Activated naive CD8-positive, alpha-beta T cell treated with anti-CD3 and anti-CD28 coated beads for 36 hours (primary cell): Measurements from ENCODE around the gene STPG2. TPM values are rescaled to one million over a fixed set of nuclear protein-coding genes. Genes with fewer than 3 reads are reported as not detected.

ENCODE experiments used
- DNase-seq: peaks from one replicate; pipeline ENCODE4 v3.0.0; 2021
- H3K27ac Mint-ChIP-seq: one replicate; pipeline ENCODE4 v1.8.0; 2022; ENCODE audit warnings: mild to moderate bottlenecking, moderate library complexity, mixed read lengths
- H3K27me3 Mint-ChIP-seq: one replicate; pipeline ENCODE4 v1.8.0; 2022; ENCODE audit warnings: mild to moderate bottlenecking, mixed read lengths
- H3K36me3 Mint-ChIP-seq: one replicate; pipeline ENCODE4 v1.8.0; 2021; ENCODE audit warnings: mild to moderate bottlenecking, mixed read lengths
- H3K4me1 Mint-ChIP-seq: one replicate; pipeline ENCODE4 v1.8.0; 2021; ENCODE audit warnings: mixed read lengths
- H3K4me3 Mint-ChIP-seq: one replicate; pipeline ENCODE4 v1.8.0; 2022; ENCODE audit warnings: mild to moderate bottlenecking, moderate library complexity, mixed read lengths
- H3K9me3 Mint-ChIP-seq: one replicate; pipeline ENCODE4 v1.8.0; 2022; ENCODE audit warnings: mixed read lengths
- total RNA-seq, 2 experiments: library from RNA; stranded (reverse); gene quantifications; one replicate each; pipeline ENCODE4 v1.2.3, GENCODE V29; 2021

STPG2 gene
- not detected for total RNA-seq

DNA sequence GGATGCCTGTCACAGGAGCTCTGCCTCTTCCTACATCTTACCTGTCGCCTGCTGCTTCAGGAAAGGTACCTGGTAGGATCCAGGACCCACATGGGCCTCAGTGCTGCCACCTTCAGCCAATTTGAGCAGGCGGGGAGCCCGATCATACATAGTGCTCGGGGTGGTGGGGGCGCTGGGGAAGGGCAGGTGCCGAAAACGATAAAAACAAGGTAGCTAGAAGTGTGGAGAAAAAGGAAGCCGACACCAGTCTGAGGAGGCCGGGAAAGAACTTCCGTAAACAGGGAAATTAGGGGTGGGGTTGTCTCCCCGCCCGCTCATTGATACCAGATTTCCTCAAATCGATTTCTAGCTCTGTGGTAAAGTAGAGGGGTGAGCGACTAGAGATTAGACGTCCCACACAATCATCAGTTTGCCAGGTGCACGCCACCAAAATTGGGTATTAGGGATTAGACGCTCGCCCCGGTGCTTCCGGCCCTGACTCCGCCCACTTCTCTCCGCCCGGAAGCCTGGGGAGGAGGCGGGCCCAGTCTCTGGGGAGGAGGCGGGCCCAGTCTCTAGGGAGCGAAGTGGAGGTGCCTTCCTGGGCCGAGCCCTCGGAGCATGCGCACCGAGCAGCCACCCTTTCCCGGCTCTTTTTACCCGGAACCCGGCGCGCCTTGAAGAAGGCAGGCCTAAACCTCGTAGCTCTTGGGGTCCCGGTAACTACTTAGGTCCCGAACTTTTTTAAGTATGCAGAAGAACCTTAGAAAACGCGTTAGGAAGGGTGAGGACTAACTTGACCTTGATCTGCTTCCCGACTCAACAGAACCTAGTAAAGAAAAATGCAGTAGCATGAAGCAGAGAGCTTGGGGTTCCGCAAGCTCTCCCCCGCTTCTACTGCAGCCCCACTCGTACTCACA, at the start of gene STPG2:
TSS of gene STPG2 (minus strand) at position 476 of the 899 bp plus-strand sequence.
- Mint-ChIP-seq H3K27me3 (no peaks in the 10 kb centered on the region), H3K36me3 (peaks cover 4% of the 10 kb centered on the region), H3K27ac (peak within 1 kb of the TSS; percentile 96), H3K4me1 (peaks cover 13% of the 10 kb centered on the region), H3K9me3 (no peaks in the 10 kb centered on the region), H3K4me3 (peak within 1 kb of the TSS; percentile 89)
- peak; percentile 95 for DNase-seq

DNA sequence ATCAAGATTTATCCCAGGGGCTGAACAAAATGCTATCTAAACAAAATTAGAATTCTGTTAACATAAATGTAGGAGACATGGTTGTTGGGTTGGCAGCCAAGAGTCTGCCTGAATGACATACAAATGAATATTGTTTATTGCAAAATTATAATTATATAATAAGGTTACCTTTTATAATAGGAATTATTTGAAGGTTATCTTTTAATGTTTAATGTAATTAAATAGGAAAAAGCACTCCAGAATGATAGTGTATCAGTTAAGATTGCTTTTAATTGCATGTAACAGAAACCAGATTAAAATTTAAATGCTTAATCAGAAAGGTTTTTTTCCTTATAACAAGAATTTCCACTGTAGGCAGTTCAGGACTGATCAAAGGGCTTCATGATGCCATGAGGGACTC, 42.0 kb upstream of the STPG2 start:
- Mint-ChIP-seq H3K27me3 (no peaks in the 10 kb centered on the region), H3K4me1 (no peaks in the 10 kb centered on the region), H3K36me3 (no peaks in the 10 kb centered on the region), H3K9me3 (peaks cover 2% of the 10 kb centered on the region), H3K27ac (no peak overlapping the region), H3K4me3 (no peak overlapping the region)
- no peak for DNase-seq

DNA sequence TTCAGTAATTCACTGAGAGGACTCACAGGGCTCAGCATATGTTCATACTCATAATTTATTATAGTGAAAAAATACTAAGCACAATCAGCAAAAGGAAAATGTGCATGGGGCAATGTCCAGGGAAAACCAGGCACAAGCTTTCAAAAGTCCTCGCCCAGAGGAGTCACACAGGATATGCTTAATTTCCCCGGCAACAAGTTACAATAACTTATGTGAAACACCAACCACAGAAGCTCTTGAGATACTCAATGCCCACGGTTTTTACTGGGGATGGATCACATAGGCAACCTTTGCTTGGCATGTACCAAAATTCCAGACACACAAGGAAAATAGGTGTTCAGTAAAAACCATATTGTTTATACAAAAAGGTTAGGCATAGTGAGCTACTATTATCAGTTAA, 38.5 kb upstream of the STPG2 start:
- Mint-ChIP-seq H3K36me3 (no peaks in the 10 kb centered on the region), H3K4me3 (no peak overlapping the region), H3K9me3 (no peaks in the 10 kb centered on the region), H3K27me3 (no peaks in the 10 kb centered on the region), H3K4me1 (no peaks in the 10 kb centered on the region), H3K27ac (no peak overlapping the region)
- DNase-seq, result no peak

DNA sequence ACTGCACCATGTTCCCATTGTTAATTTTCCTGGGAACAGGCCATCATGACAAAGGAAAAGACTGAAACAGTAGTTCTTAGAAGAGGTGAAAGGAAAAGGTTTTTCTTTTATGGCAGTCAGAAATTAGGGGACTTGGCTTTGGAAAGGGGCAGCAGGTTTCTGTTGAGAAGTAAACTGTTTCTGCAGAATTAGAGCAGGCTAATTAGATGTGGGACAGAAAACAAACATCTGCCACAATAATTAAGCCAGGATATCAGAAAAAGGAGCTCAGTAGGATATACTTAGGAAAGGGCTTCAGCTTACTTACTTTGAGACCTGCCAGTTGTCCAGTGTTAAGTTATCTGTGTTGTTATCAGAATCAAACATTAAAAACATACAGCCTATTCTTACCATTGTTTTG, 36.7 kb upstream of the STPG2 start:
- no peaks in the 10 kb centered on the region for H3K36me3 Mint-ChIP-seq
- no peak overlapping the region for H3K4me3 Mint-ChIP-seq
- no peak for DNase-seq
- H3K27me3 Mint-ChIP-seq, result no peaks in the 10 kb centered on the region
- H3K27ac Mint-ChIP-seq, result no peak overlapping the region
- no peaks in the 10 kb centered on the region for H3K4me1 Mint-ChIP-seq
- H3K9me3 Mint-ChIP-seq, result no peaks in the 10 kb centered on the region

GRCh38 chr4:98176531-98176930, 33.3 kb upstream of the STPG2 start:
- H3K27ac Mint-ChIP-seq, result no peak overlapping the region
- no peaks in the 10 kb centered on the region for H3K27me3 Mint-ChIP-seq
- H3K4me1 Mint-ChIP-seq, result no peaks in the 10 kb centered on the region

DNA sequence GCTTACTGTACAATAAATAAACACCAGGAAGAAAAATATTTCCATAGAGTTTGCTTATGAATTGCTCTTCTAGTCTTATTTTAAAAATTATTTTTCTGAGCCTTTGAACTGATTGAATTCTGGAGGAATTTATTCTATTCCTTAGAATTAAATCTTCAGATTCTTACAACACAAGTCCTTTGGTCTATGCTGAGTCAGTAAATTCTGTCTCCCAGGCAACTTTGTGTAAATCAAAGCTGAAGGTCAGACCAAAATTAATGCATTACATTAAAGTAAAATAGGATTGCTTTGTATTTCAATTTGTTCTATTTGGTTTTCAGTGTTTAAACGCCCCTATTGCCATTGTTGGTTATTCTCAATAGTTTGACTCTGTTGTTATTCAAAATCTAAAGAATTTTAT, 26.8 kb upstream of the STPG2 start:
- DNase-seq, result no peak
- H3K4me1 Mint-ChIP-seq, result no peaks in the 10 kb centered on the region
- no peak overlapping the region for H3K27ac Mint-ChIP-seq
- no peaks in the 10 kb centered on the region for H3K9me3 Mint-ChIP-seq
- H3K27me3 Mint-ChIP-seq, result peaks cover 3% of the 10 kb centered on the region
- H3K36me3 Mint-ChIP-seq, result no peaks in the 10 kb centered on the region
- H3K4me3 Mint-ChIP-seq, result no peak overlapping the region

More at GRCh38 chr4:98176531-98176930, 33.3 kb upstream of the STPG2 start:
- no peak overlapping the region for H3K4me3 Mint-ChIP-seq
- no peak for DNase-seq
- no peaks in the 10 kb centered on the region for H3K9me3 Mint-ChIP-seq
- H3K36me3 Mint-ChIP-seq, result no peaks in the 10 kb centered on the region

DNA sequence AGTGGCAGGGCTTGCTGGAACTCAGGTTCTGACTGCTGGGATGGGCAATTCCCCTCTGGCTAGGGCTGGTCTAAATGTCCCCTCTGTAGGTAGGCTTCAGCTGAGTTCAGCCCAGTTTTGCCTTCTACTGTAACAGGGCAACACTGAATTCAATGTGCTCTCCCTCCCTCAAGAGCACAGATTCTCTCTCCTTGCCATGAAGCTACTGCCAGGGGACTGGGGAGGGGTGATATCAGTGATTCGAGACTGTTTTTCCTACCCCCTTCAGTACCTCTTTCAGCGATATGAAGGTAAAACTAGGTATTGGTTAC, 23.4 kb upstream of the STPG2 start:
- H3K27ac Mint-ChIP-seq, result no peak overlapping the region
- no peaks in the 10 kb centered on the region for H3K4me1 Mint-ChIP-seq
- H3K27me3 Mint-ChIP-seq, result peaks cover 3% of the 10 kb centered on the region
- H3K9me3 Mint-ChIP-seq, result peaks cover 2% of the 10 kb centered on the region
- H3K36me3 Mint-ChIP-seq, result no peaks in the 10 kb centered on the region
- DNase-seq, result no peak
- H3K4me3 Mint-ChIP-seq, result no peak overlapping the region

DNA sequence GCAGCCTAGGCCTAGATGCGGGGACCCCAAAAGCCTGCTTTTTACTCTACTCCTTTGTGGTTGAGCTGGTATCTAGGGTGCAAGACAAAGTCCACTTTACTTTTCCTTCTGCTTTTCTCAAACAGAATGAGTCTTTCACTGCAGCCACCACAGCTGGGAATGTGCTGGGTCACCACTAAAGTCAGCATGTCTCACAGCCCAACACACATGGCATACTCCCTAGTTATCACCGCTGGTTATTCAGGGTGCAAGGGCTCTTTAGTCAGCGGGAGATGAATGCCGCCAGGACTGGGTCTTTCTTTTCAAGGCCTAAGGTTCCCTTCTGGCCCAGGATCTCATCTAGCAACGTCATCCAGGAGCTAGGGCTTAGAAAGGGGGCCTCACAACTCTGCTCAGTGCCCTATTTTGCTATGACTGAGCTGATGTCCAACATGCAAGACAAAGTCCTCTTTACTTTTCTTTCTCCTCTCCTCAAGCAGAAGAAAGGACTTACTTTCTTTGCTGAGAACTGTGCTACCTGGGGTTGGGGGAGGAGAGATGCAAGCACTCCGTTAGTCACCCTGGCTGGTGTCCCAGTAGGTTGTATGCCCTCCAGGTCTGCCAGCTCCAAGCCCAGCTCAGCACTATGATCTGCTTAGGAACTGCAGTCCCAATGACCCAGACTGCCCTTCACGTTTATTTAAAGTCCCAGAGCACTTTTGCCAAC, 22.9 kb upstream of the STPG2 start:
- Mint-ChIP-seq H3K27me3 (peaks cover 3% of the 10 kb centered on the region), H3K4me3 (no peak overlapping the region), H3K27ac (no peak overlapping the region), H3K36me3 (no peaks in the 10 kb centered on the region), H3K9me3 (peaks cover 2% of the 10 kb centered on the region), H3K4me1 (no peaks in the 10 kb centered on the region)
- DNase-seq, result no peak

- peaks cover 2% of the 10 kb centered on the region for H3K9me3 Mint-ChIP-seq
- peaks cover 3% of the 10 kb centered on the region for H3K27me3 Mint-ChIP-seq
- no peaks in the 10 kb centered on the region for H3K4me1 Mint-ChIP-seq
- no peak overlapping the region for H3K27ac Mint-ChIP-seq
- no peak overlapping the region for H3K4me3 Mint-ChIP-seq
- no peak for DNase-seq
- H3K36me3 Mint-ChIP-seq, result no peaks in the 10 kb centered on the region
Measured at GRCh38 chr4:98162696-98163095, 19.4 kb upstream of the STPG2 start.

GRCh38 chr4:98151145-98151924, 8.1 kb upstream of the STPG2 start:
- Mint-ChIP-seq H3K36me3 (no peaks in the 10 kb centered on the region), H3K4me3 (peak overlapping the region; percentile 34), H3K27me3 (no peaks in the 10 kb centered on the region), H3K4me1 (peaks cover 13% of the 10 kb centered on the region), H3K9me3 (no peaks in the 10 kb centered on the region), H3K27ac (no peak overlapping the region)
- no peak for DNase-seq

- no peak overlapping the region for H3K27ac Mint-ChIP-seq
- no peak for DNase-seq
- peaks cover 13% of the 10 kb centered on the region for H3K4me1 Mint-ChIP-seq
- H3K36me3 Mint-ChIP-seq, result no peaks in the 10 kb centered on the region
- H3K27me3 Mint-ChIP-seq, result no peaks in the 10 kb centered on the region
- H3K9me3 Mint-ChIP-seq, result no peaks in the 10 kb centered on the region
- no peak overlapping the region for H3K4me3 Mint-ChIP-seq
Measured at GRCh38 chr4:98150092-98150761, 7.0 kb upstream of the STPG2 start.

DNA sequence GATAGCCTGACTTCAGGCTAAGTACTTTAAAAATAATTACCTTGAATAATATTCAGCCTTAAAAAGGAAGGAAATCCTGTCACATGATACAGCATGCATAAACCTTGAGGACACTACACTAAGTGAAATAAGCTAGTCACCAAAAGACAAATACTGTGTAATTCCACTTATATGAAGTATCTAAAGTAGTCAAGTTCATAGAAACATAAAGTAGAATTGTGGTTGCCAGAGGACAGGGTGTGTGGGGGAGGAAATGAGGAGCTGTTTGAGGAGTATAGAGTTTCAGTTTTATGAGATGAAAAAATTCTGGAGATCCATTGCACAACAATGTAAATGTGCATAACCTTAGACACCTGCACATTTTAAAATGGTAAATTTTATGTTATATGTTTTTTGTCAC, 5.6 kb upstream of the STPG2 start:
- no peak overlapping the region for H3K27ac Mint-ChIP-seq
- DNase-seq, result no peak
- H3K4me3 Mint-ChIP-seq, result no peak overlapping the region
- H3K4me1 Mint-ChIP-seq, result peaks cover 14% of the 10 kb centered on the region
- no peaks in the 10 kb centered on the region for H3K9me3 Mint-ChIP-seq
- no peaks in the 10 kb centered on the region for H3K27me3 Mint-ChIP-seq
- peaks cover under 1% of the 10 kb centered on the region for H3K36me3 Mint-ChIP-seq

- DNase-seq, result no peak
- Mint-ChIP-seq H3K27me3 (no peaks in the 10 kb centered on the region), H3K9me3 (peaks cover 19% of the 10 kb centered on the region), H3K36me3 (peaks cover 4% of the 10 kb centered on the region), H3K4me1 (no peaks in the 10 kb centered on the region), H3K4me3 (no peak overlapping the region), H3K27ac (no peak overlapping the region)
Measured at GRCh38 chr4:98126141-98126540, 17.1 kb downstream of the STPG2 start.

DNA sequence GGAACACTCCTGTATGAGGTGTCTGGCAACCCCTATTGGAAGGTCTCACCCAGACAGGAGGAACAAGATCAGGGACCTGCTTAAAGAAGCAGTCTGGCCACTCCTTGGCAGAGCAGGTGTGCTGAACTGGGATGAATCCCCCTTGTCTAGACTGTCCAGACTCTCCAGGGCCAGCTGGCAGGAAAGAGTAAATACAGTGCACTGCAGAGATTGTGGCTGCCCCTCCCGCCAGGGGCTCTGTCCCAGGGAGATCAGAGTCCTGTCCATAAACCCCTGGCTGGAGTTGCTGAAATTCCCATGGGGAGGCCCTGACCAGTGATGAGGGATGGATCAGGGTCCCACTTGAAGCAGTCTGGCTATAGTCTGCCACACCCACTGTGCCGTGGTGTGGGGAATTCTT, 17.7 kb downstream of the STPG2 start:
- no peak overlapping the region for H3K27ac Mint-ChIP-seq
- H3K9me3 Mint-ChIP-seq, result peaks cover 19% of the 10 kb centered on the region
- no peaks in the 10 kb centered on the region for H3K4me1 Mint-ChIP-seq
- no peak for DNase-seq
- H3K4me3 Mint-ChIP-seq, result no peak overlapping the region
- H3K27me3 Mint-ChIP-seq, result no peaks in the 10 kb centered on the region
- H3K36me3 Mint-ChIP-seq, result peaks cover 4% of the 10 kb centered on the region

- Mint-ChIP-seq H3K36me3 (no peaks in the 10 kb centered on the region), H3K9me3 (peaks cover 12% of the 10 kb centered on the region), H3K27ac (no peak overlapping the region), H3K4me3 (no peak overlapping the region), H3K4me1 (no peaks in the 10 kb centered on the region), H3K27me3 (no peaks in the 10 kb centered on the region)
- DNase-seq, result no peak
Measured at GRCh38 chr4:98117363-98117762, 25.9 kb downstream of the STPG2 start.
